Thymus (tissue), 11 donors: ENCODE data around the gene FBXO47. TPM values are rescaled to one million over a fixed set of nuclear protein-coding genes. Genes with fewer than 3 reads are reported as not detected.

Experiments
- DNase-seq, 9 donors: peaks; one replicate each; pipeline ENCODE4 v3.0.0-alpha.2; 2013; ENCODE audit warnings: low spot score in 9 of 9, low read depth in 6 of 9, missing footprints in 1 of 9
- H3K27ac ChIP-seq, 2 donors: one replicate each; pipeline ENCODE4 v1.5.1; 2013; ENCODE audit warnings: control low read depth in 1 of 2, low read depth in 1 of 2, low read length in 1 of 2, mild to moderate bottlenecking in 1 of 2, moderate library complexity in 1 of 2
- H3K27me3 ChIP-seq, 2 donors: one replicate each; pipeline ENCODE4 v1.5.1; 2013; ENCODE audit warnings: low read length in 1 of 2; ENCODE audit not compliant: control insufficient read depth in 2 of 2, insufficient read depth in 1 of 2
- H3K36me3 ChIP-seq, 2 donors: one replicate each; pipeline ENCODE4 v1.5.1; 2013; ENCODE audit warnings: low read length in 1 of 2, mild to moderate bottlenecking in 1 of 2, moderate library complexity in 1 of 2; ENCODE audit not compliant: control insufficient read depth in 2 of 2, insufficient read depth in 2 of 2
- H3K4me1 ChIP-seq, 2 donors: one replicate each; pipeline ENCODE4 v1.5.1; 2013; ENCODE audit warnings: low read length in 2 of 2; ENCODE audit not compliant: control insufficient read depth in 2 of 2, insufficient read depth in 2 of 2
- H3K4me3 ChIP-seq, 2 donors: one replicate each; pipeline ENCODE4 v1.5.1; 2013; ENCODE audit warnings: low read length in 2 of 2, control low read depth in 1 of 2, mild to moderate bottlenecking in 1 of 2
- H3K9me3 ChIP-seq, 2 donors: one replicate each; pipeline ENCODE4 v1.5.1; 2013; ENCODE audit warnings: low read length in 1 of 2, mild to moderate bottlenecking in 1 of 2; ENCODE audit not compliant: control insufficient read depth in 2 of 2, insufficient read depth in 1 of 2
- WGBS: extraction: QIAGEN DNeasy Blood & Tissue Kit; methylation state at CpG from one replicate; pipeline ENCODE4 v1.1.7; 2013; 5-methylcytosine and 5-hydroxymethylcytosine counted together
- polyA plus RNA-seq: library from polyadenylated mRNA; stranded (reverse); fragments of 200-250 nt; gene quantifications from one replicate; pipeline ENCODE4 v1.2.3, GENCODE V29; 2013
- total RNA-seq: library from RNA; stranded (reverse); fragments of 120-200 nt; gene quantifications from one replicate; pipeline ENCODE4 v1.2.4, GENCODE V29; 2013
- donor health status: healthy.

The FBXO47 gene
- total and polyA plus RNA-seq, 2 donors, result not detected

DNA sequence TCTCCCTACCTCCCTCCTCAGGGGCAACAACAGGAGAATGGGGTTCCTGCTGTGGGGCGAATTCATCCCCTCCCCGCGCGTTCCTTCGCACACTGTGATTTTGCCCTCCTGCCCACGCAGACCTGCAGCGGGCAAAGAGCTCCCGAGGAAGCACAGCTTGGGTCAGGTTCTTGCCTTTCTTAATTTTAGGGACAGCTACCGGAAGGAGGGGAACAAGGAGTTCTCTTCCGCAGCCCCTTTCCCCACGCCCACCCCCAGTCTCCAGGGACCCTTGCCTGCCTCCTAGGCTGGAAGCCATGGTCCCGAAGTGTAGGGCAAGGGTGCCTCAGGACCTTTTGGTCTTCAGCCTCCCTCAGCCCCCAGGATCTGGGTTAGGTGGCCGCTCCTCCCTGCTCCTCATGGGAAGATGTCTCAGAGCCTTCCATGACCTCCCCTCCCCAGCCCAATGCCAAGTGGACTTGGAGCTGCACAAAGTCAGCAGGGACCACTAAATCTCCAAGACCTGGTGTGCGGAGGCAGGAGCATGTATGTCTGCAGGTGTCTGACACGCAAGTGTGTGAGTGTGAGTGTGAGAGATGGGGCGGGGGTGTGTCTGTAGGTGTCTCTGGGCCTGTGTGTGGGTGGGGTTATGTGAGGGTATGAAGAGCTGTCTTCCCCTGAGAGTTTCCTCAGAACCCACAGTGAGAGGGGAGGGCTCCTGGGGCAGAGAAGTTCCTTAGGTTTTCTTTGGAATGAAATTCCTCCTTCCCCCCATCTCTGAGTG is 47.7 kb downstream of the FBXO47 start:
- 98% methylated on average over 16 of the region's 16 CpGs for WGBS
- H3K36me3 ChIP-seq, result peaks cover 56 to 59% of the 10 kb centered on the region in 2 donors
- H3K27ac ChIP-seq, result no peak overlapping the region
- H3K27me3 ChIP-seq, result no peaks in the 10 kb centered on the region
- H3K4me1 ChIP-seq, result peaks cover 0 to 6% of the 10 kb centered on the region in 2 donors
- no peak overlapping the region for H3K4me3 ChIP-seq
- DNase-seq, result no peak
- no peaks in the 10 kb centered on the region for H3K9me3 ChIP-seq

DNA sequence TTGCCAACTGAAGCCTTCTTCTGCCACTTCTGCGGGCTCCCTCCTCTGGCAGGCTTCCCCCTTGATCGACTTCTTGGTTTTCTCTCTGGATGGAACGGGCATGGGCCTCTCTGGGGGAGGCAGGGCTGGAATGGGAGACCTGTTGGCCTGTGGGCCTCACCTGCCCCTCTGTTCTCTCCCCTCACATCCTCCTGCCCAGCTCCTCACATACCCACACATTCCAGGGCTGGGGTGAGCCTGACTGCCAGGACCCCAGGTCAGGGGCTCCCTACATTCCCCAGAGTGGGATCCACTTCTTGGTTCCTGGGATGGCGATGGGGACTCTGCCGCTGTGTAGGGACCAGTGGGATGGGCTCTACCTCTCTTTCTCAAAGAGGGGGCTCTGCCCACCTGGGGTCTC is 48.3 kb downstream of the FBXO47 start:
- H3K4me3 ChIP-seq, result no peak overlapping the region
- H3K36me3 ChIP-seq, result peaks cover 62 to 65% of the 10 kb centered on the region in 2 donors
- no peak for DNase-seq
- WGBS, result 98% methylated on average over 5 of the region's 5 CpGs
- no peak overlapping the region for H3K27ac ChIP-seq
- peaks cover 0 to 6% of the 10 kb centered on the region in 2 donors for H3K4me1 ChIP-seq
- H3K9me3 ChIP-seq, result no peaks in the 10 kb centered on the region
- H3K27me3 ChIP-seq, result no peaks in the 10 kb centered on the region

DNA sequence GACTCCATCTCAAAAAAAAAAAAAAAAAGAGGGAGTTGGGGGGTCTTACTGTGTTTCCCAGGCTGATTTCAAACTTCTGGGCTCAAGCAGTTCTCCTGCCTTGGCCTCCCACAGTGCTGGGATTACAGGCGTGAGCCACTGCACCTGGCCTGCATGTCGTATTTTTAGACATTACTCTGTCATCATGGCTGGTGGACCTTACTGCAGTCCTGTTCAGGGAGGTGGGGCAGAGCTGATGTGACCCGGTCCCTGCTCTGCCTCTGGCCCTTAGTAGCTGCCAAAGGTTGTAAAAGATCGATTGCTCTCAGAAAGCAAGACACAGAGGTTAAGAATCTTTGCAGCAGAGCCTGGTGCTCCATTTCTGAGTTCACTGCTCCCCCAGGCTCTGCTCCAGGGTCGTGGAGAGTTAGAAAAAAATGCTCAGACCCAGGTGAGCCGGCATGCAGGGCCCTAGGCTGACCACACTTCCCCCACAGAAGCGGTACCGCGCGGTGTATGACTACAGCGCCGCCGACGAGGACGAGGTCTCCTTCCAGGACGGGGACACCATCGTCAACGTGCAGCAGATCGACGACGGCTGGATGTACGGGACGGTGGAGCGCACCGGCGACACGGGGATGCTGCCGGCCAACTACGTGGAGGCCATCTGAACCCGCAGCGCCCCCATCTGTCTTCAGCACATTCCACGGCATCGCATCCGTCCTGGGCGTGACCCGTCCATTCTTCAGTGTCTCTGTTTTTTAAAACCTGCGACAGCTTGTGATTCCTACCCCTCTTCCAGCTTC is 48.9 kb downstream of the FBXO47 start:
- peaks cover 68 to 70% of the 10 kb centered on the region in 2 donors for H3K36me3 ChIP-seq
- H3K4me1 ChIP-seq, result peaks cover 0 to 6% of the 10 kb centered on the region in 2 donors
- H3K27ac ChIP-seq, result no peak overlapping the region
- no peaks in the 10 kb centered on the region for H3K9me3 ChIP-seq
- 95% methylated on average over 37 of the region's 37 CpGs for WGBS
- H3K4me3 ChIP-seq, result no peak overlapping the region
- no peak for DNase-seq
- no peaks in the 10 kb centered on the region for H3K27me3 ChIP-seq

GRCh38 chr17:38917259-38917658 is 49.9 kb downstream of the FBXO47 start:
- Histone ChIP-seq H3K36me3 (peaks cover 77 to 81% of the 10 kb centered on the region in 2 donors), H3K27ac (no peak overlapping the region), H3K27me3 (no peaks in the 10 kb centered on the region), H3K4me3 (no peak overlapping the region), H3K4me1 (no peaks in the 10 kb centered on the region), H3K9me3 (no peaks in the 10 kb centered on the region)
- DNase-seq, result no peak
- 94% methylated on average over 3 of the region's 3 CpGs for WGBS

DNA sequence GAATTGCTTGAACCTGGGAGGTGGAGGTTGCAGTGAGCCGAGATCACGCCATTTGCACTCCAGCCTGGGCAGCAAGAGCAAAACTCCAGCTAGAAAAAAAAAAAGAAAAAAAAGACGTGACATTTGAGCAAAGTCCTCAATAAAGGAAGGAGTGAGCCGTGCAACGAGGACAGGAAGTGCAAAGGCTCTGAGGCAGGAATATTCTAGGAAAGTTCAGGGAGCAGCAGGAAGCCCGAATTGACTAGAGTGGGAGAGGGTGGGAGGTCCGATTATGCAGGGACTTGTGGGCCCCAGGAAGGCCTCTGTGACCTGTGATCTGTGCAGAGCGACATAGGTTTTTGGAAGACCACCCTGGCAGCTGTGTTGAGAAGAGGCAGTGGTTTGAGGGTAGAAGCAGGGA is 50.4 kb downstream of the FBXO47 start:
- WGBS, result 97% methylated on average over 8 of the region's 8 CpGs
- Histone ChIP-seq H3K27me3 (no peaks in the 10 kb centered on the region), H3K4me3 (no peak overlapping the region), H3K27ac (no peak overlapping the region), H3K4me1 (no peaks in the 10 kb centered on the region), H3K36me3 (peaks cover 78 to 84% of the 10 kb centered on the region in 2 donors), H3K9me3 (no peaks in the 10 kb centered on the region)
- no peak for DNase-seq

DNA sequence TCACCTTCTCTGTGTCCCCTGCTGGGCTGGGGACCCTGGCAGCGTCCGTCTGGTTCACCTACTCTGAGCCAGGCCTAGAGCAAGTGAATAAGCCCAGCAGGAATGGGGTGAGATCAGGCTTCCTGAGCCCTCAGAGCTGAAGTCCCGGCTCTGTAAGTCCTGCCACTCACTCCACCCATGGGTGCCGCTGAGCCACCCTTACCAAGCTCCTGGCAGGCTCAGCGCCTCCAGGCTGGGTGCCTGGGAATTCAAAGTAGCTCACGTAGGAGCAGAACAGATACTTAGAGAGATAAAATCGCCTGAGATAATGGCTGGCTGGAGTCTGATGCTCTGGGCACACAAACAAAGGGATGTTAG is 51.6 kb downstream of the FBXO47 start:
- H3K4me1 ChIP-seq, result no peaks in the 10 kb centered on the region
- no peaks in the 10 kb centered on the region for H3K9me3 ChIP-seq
- no peaks in the 10 kb centered on the region for H3K27me3 ChIP-seq
- DNase-seq, result no peak
- peaks cover 83 to 87% of the 10 kb centered on the region in 2 donors for H3K36me3 ChIP-seq
- 98% methylated on average over 7 of the region's 7 CpGs for WGBS
- H3K4me3 ChIP-seq, result no peak overlapping the region
- H3K27ac ChIP-seq, result no peak overlapping the region

DNA sequence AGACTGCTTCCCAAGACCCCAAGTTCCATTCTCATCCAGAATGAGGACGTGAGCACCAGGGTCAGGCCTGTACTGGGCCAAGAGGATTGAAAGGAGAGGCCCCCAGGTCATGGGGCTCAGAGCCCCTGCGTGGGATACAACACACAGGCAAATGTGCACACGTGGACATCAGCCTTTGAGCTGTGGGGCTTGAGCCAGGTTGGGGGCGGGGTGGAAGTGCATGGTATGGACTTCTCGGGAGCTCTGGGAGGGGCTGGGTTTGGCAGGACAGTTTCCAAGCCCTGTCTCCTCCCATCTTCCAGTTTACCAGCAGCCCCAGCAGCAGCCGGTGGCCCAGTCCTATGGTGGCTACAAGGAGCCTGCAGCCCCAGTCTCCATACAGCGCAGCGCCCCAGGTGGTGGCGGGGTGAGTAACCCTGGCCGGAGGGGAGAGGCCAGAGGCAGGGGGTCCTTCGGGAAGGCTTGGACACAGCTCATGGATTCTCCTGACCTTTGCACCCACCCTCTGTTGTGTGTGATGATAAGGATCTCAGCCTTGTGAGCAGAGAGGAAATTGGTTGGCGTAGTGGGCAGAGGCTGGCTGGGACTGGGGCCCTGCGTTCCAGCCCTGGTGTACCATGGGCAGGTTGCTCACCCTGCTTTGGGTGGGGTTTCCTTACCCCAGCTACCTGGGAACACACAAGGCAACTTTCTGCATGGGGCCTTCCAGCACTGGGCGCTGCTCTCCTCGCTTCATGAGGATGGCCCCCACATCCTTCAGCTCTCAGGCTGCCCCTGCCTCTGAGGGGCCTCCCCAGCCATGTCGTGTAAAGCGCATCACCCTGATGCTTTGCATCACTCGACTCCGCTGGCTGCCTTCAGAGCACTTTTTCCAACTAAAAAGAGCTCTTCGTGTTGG is 52.2 kb downstream of the FBXO47 start:
- no peaks in the 10 kb centered on the region for H3K27me3 ChIP-seq
- 97% methylated on average over 20 of the region's 20 CpGs for WGBS
- H3K9me3 ChIP-seq, result no peaks in the 10 kb centered on the region
- H3K36me3 ChIP-seq, result peaks cover 84 to 89% of the 10 kb centered on the region in 2 donors
- no peak for DNase-seq
- H3K4me1 ChIP-seq, result no peaks in the 10 kb centered on the region
- no peak overlapping the region for H3K4me3 ChIP-seq
- no peak overlapping the region for H3K27ac ChIP-seq

GRCh38 chr17:38912221-38912813 is 54.9 kb downstream of the FBXO47 start:
- Histone ChIP-seq H3K4me3 (no peak overlapping the region), H3K4me1 (peaks cover 0 to 13% of the 10 kb centered on the region in 2 donors), H3K27me3 (no peaks in the 10 kb centered on the region), H3K36me3 (peaks cover 69 to 85% of the 10 kb centered on the region in 2 donors), H3K9me3 (peaks cover 0 to 6% of the 10 kb centered on the region in 2 donors), H3K27ac (no peak overlapping the region)
- no peak for DNase-seq
- 94% methylated on average over 13 of the region's 13 CpGs for WGBS
